Measurements from ENCODE around the gene MYO1D. TPM values are rescaled to one million over a fixed set of nuclear protein-coding genes. Genes with fewer than 3 reads are reported as not detected.

Gene MYO1D
- total RNA-seq, 1 donor from 2014 or later = 27.7 TPM

GRCh38 chr17:32688221-32688620, 188.7 kb downstream of the MYO1D start:
- ATAC-seq (ENCODE audit: low read depth) (no peak), DNase-seq (no peak)
- TF ChIP-seq, protein P1, sequence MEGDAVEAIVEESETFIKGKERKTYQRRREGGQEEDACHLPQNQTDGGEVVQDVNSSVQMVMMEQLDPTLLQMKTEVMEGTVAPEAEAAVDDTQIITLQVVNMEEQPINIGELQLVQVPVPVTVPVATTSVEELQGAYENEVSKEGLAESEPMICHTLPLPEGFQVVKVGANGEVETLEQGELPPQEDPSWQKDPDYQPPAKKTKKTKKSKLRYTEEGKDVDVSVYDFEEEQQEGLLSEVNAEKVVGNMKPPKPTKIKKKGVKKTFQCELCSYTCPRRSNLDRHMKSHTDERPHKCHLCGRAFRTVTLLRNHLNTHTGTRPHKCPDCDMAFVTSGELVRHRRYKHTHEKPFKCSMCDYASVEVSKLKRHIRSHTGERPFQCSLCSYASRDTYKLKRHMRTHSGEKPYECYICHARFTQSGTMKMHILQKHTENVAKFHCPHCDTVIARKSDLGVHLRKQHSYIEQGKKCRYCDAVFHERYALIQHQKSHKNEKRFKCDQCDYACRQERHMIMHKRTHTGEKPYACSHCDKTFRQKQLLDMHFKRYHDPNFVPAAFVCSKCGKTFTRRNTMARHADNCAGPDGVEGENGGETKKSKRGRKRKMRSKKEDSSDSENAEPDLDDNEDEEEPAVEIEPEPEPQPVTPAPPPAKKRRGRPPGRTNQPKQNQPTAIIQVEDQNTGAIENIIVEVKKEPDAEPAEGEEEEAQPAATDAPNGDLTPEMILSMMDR (IDR thresholded peaks at IDR 0.05) = no peak
- Mint-ChIP-seq H3K9me3 (no peaks in the 10 kb centered on the region), H3K4me3 (no peak overlapping the region), H3K4me1 (peaks cover 5% of the 10 kb centered on the region), H3K27me3 (no peaks in the 10 kb centered on the region), H3K36me3 (ENCODE audit: low read depth) (no peaks in the 10 kb centered on the region), H3K27ac (no peak overlapping the region)
- intact Hi-C loops (cut with micrococcal nuclease) = no loop called here
- POLR2A ChIA-PET = no interaction called here
- CTCF ChIA-PET = no interaction called here

DNA sequence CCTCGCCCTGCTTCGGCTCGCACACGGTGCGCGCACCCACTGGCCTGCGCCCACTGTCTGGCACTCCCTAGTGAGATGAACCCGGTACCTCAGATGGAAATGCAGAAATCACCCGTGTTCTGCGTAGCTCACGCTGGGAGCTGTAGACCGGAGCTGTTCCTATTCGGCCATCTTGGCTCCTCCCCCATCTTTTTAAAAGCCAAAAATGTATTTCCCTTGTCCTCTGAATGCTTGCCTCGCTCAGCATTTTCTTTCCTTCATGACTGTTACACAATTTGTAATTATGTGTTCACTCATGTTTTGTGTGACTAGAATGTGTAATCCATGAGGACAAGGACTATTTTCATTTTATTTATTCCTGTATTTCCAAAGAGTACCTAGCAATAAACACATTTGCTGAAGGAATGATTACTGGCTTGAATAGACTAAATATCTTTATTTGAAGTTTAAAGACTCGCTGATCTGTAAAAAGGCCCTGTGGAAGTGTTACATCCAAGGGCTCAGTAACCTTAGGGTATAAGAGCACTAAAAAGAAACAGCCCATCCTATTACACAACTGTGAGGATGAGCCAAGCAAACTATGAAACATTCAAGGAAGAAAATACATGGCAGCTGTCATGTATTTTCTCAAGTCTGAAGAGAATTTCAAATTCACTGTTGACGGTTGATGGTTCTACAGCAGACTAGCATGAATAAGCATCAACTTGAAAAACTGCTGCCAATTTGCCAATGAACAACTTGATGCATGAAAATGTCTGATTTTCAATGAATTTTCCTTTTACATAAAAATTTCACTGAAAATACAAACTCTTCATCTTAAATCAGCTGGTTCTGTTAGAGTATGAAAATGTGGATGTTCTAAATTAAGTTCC, 192.6 kb downstream of the MYO1D start:
- Mint-ChIP-seq H3K36me3 (ENCODE audit: low read depth) (no peaks in the 10 kb centered on the region), H3K27me3 (no peaks in the 10 kb centered on the region), H3K4me1 (peaks cover 5% of the 10 kb centered on the region), H3K9me3 (peaks cover 3% of the 10 kb centered on the region), H3K27ac (no peak overlapping the region), H3K4me3 (no peak overlapping the region)
- TF ChIP-seq, protein P1 (IDR thresholded peaks at IDR 0.05) = no peak
- ChIA-PET CTCF (no interaction called here), POLR2A (no interaction called here)
- intact Hi-C loops (cut with micrococcal nuclease) = no loop called here
- ATAC-seq (ENCODE audit: low read depth) = no peak
- no peak for DNase-seq

DNA sequence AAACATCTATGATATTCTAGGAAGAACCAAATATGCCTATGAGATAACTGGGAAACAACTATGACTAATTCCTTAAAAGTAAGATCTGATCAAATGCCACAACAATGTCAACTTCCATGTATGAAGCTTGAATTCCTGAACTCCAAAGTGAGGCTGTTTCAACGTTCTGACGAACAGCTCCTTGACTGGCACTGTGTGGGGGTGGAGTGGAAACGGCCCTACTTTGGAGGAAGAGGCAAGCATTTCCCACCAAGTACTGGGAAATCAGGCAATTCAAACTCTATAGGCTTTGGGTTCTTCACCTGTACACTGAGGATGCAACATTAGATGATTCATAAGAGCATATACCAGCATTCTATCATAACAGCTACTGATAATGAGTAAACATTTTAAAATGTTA, 203.0 kb downstream of the MYO1D start:
- TF ChIP-seq, protein P1 (IDR thresholded peaks at IDR 0.05) = no peak
- Mint-ChIP-seq H3K36me3 (ENCODE audit: low read depth) (peaks cover 6% of the 10 kb centered on the region), H3K4me3 (no peak overlapping the region), H3K27me3 (no peaks in the 10 kb centered on the region), H3K9me3 (peaks cover 12% of the 10 kb centered on the region), H3K4me1 (no peaks in the 10 kb centered on the region), H3K27ac (no peak overlapping the region)
- intact Hi-C loops (cut with micrococcal nuclease) = no loop called here
- ChIA-PET CTCF (no interaction called here), POLR2A (no interaction called here)
- no peak for DNase-seq
- no peak for ATAC-seq (ENCODE audit: low read depth)

- Mint-ChIP-seq H3K4me3 (no peak overlapping the region), H3K9me3 (peaks cover 12% of the 10 kb centered on the region), H3K36me3 (ENCODE audit: low read depth) (peaks cover 6% of the 10 kb centered on the region), H3K4me1 (no peaks in the 10 kb centered on the region), H3K27me3 (no peaks in the 10 kb centered on the region), H3K27ac (no peak overlapping the region)
- POLR2A ChIA-PET = no interaction called here
- DNase-seq = no peak
- TF ChIP-seq, protein P1 (IDR thresholded peaks at IDR 0.05) = no peak
- CTCF ChIA-PET = no interaction called here
- intact Hi-C loops (cut with micrococcal nuclease) = no loop called here
- no peak for ATAC-seq (ENCODE audit: low read depth)
Measured at GRCh38 chr17:32672711-32673110, 204.2 kb downstream of the MYO1D start.

GRCh38 chr17:32671896-32672295, 205.0 kb downstream of the MYO1D start:
- no peak for ATAC-seq (ENCODE audit: low read depth)
- Mint-ChIP-seq H3K27me3 (no peaks in the 10 kb centered on the region), H3K9me3 (peaks cover 12% of the 10 kb centered on the region), H3K4me3 (no peak overlapping the region), H3K27ac (no peak overlapping the region), H3K4me1 (no peaks in the 10 kb centered on the region), H3K36me3 (ENCODE audit: low read depth) (peaks cover 6% of the 10 kb centered on the region)
- POLR2A ChIA-PET = no interaction called here
- intact Hi-C loops (cut with micrococcal nuclease) = no loop called here
- DNase-seq = no peak
- TF ChIP-seq, protein P1 (IDR thresholded peaks at IDR 0.05) = no peak
- CTCF ChIA-PET = no interaction called here

Measured in activated B cell treated with CpG ODN at 0.5 μM for 24 hours (primary cell).